ENCODE measurements around the gene GABRR1.

- TF ChIP-seq CTCF (IDR thresholded peaks at IDR 0.05) (no peak), POLR2A (IDR thresholded peaks at IDR 0.05) (no peak), POLR2AphosphoS5 (IDR thresholded peaks at IDR 0.05) (no peak), EP300 (IDR thresholded peaks at IDR 0.05; ENCODE audit: low read depth) (no peak)
These were observed 7.7 kb downstream of the GABRR1 start for GRCh38 chr6:89209457-89209856.
